ENCODE measurements around the gene RNF186.

GRCh38 chr1:19818324-19818723 lies 3.2 kb upstream of the RNF186 start:
- no peak for TF ChIP-seq CTCF (IDR thresholded peaks at IDR 0.05)
- no peak for TF ChIP-seq EP300 (IDR thresholded peaks at IDR 0.05)
- TF ChIP-seq POLR2A (IDR thresholded peaks at IDR 0.05) = no peak
- no peak for TF ChIP-seq POLR2AphosphoS5 (IDR thresholded peaks at IDR 0.05)

Measured in stomach (tissue), 4 donors.